ENCODE data around the gene RHOC. TPM values are rescaled to one million over a fixed set of nuclear protein-coding genes. Genes with fewer than 3 reads are reported as not detected.

The RHOC gene
- 502 and 829 TPM in 2 replicates for total RNA-seq

GRCh38 chr1:112706505-112707220, at the start of gene RHOC:
TSS of gene RHOC (minus strand) at chr1:112707127. CDS start at chr1:112703799, 3,328 bp downstream.

DNA sequence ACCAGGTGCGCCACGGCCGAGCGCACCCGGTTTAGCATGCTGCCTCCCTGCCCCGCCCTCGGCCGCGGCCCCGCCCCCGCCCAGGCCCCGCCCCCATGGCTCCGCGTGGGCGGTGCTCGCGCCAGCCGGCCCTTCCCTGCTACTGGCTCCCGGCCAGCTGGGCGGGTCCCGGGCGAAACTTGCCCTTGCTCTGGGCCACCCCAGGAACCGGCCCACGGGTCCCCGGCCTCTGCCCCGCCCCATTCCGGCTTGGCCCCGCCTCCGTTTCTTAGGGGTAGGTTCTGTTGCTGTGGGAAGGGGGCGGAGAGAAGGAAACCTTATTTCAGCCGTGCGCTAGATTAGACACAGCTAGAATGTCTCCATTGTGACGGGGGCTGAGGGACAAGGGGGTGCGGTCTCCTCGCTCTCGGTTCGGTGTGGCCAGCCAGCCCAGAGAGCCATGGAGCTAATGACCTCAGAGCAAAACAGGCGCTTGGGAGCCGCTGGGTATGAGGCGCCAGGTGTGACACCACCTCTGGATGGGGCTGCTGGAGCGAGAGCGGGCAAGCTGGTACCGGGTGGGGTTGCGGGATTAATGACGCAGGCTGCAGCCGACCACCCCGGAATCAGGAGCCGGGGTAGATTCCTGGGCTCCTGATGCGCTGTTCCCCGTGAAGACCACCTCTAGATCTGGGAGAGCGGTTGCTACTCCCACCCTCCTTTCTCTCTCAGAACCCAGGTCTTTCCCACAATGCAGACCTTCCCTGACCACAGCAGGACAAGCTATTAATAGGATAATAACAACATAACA, 8.5 kb upstream of the RHOC start, which contains the start of gene PPM1J:
PPM1J (minus strand) TSS at position 69 of the 790 bp plus-strand sequence; CDS start at position 38, 31 bp downstream.

GRCh38 chr1:112674440-112674985, 32.4 kb downstream of the RHOC start, which contains the start of gene MOV10:
TSS of gene MOV10 (plus strand) at chr1:112674659. CDS start at chr1:112674913, 254 bp downstream.

Other genes with a start within 250 kb of the RHOC start
- gene WNT2B, start 198.2 kb downstream of the RHOC start, total RNA-seq = 1.5 and 3.4 TPM in 2 replicates
- 21.1 and 21.7 TPM in 2 replicates for gene ST7L, start 88.0 kb downstream of the RHOC start, total RNA-seq
- gene CAPZA1, start 87.3 kb downstream of the RHOC start, total RNA-seq = 228 and 393 TPM in 2 replicates
- 28.8 and 32.0 TPM in 2 replicates for gene MOV10, start 32.5 kb downstream of the RHOC start, total RNA-seq
- gene PPM1J, start 8.2 kb upstream of the RHOC start, total RNA-seq = 1.5 and 2.3 TPM in 2 replicates
- gene SLC16A1, start 249.1 kb upstream of the RHOC start, total RNA-seq = 126 and 131 TPM in 2 replicates

Data from regular cardiac myocyte (primary cell).